NCI-H526 (cell line): Measurements from ENCODE around the gene RPL31.

Source experiments
- DNase-seq, 2 experiments: peaks; one replicate each; lab custom pipeline; 2025; lab: John Stamatoyannopoulos, UW

The RPL31 gene

DNA sequence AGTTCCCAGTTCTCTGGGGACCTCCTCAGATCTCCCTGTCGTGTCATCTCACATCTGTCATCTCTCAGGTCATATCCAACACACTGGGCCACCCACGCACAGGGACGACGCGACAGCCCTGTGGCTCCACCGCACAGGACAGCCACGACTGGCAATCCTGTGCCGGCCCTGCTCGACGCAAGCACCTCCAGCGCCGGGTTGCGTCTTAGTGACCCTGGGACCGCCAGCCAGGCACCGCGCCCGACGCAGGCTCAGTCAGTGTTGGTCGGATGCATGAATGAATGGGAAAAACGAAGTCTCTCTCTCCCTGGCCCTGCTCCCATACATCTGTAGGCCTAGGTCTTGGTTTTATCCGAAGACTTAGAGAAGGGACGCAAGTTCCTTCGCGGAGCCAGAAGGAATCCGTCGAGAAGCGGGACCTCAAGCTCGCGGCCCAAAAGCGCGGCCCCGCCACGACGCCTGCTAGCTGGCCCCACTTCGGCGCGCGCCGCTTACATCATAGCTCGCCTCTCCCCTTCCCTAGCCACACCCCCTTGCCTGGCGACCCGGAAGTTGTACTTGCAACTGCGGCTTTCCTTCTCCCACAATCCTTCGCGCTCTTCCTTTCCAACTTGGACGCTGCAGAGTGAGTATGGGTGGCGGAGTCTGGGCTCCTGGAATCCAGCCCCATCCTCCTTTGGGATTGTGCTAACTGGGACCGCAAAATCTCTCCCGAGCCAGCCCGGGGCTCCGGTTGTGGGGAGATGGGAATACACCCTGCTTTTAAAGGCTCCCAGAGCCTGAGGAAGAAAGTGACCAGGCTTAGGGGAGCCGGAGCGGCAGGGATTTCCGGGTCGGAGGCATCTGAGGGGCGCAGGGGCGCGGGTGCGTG, at the start of gene RPL31:
RPL31 (plus strand) TSS at position 599 of the 871 bp plus-strand sequence. CDS start 413 bp downstream, outside the sequence.
- DNase-seq, result peak; percentile 85 to 91

DNA sequence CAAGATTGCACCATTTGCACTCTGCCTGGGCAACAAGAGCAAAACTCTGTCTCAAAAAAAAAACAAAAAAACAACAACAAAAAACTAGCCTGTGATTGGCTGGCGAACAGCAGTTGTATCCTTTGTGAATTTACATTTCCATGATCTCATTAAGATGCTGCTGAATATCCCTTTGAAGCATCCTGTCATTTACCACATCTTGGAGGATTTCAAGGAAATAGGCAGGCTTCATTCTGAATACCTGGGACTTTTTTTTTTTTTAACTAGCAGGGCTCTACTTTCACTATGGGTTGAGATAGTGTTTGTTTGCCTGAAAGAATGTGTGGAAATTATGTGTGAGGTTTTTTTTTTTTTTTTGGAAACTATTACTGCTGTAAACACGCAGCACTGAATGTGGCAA, 49.6 kb upstream of the RPL31 start:
- DNase-seq, result no peak

DNA sequence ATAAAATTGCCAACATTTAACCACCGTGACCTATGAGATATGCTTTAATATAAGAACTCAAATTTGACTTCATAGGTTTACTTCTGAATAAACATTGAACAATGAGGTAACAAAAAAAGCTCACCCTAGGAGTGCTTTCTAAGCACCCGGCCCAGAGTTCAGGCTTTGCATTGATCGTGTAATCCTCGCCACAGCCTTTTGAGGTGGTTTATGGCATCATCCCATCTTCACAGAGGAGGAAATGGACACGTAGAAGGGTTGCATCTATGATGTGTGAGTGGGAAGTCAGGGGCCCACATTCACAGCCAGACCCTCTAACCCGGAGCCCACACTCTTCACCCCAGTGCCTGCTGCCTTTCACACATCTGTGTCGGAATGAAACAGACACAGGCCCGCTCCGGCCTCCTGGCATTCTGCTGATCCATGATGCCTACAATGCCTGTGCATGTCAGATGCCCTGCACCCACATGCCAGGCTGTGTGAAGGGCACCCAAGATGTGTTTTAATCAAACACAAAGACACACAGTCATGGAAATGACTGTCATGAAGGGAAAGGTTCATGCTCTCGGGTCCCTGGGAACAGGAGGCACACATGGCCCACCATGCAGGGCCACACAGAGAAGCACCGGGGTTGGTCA, 48.6 kb upstream of the RPL31 start:
- no peak for DNase-seq

DNA sequence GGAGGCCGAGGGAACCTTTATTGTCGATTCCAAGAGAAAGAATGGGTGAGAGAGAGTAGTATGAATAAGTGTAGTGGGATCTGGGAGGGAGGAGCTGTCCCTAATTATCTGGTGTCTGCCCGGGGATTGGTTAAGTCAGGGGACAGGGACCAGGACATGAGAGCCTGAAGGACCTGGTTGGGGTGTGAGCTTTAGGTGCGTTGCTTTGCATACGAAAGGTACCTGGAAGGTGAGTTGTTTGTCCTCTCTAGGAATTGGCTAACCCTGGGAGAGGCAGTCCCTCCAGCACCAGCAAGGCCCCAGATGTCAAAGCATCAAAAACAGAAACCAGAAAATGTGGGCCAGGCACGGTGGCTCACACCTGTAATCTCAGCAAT, 48.1 kb upstream of the RPL31 start:
- peak in 1 of 2 experiments; percentile 9 for DNase-seq

DNA sequence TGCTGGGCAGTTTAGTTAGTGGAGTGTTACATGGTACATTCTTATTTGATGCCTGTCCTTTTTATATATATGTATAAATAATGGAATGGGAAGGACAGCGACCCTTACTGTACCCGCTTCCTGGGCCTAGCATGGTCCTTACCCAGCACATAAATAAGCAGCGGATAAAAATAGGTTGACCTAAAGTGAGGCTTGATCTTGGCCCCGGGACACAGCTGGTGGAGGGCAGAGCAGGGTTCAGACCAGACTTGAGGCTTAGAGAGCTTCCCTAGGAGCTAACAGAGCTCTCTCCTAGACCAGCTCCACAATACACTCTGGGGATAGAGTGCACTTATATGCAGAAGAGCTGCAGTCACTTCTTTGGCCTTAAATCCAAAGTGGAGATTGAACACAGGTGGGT, 46.9 kb upstream of the RPL31 start:
- DNase-seq, result no peak

DNA sequence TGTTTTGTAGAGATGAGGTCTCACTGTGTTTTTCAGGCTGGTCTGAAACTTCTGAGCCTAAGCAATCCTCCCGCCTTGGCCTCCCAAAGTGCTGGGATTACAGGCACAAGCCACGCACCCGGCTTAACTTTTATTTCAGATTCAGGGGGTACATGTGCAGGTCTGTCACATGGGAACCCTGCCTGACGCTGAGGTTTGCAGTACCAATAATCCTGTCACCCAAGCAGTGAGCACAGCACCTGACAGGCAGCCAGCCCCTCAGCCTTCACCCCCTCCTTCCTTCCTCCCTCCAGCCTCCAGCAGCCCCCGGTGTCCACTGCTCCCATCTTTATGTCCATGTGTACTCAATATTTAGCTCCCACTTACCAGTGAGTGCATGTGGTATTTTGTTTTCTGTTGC, 46.0 kb upstream of the RPL31 start:
- DNase-seq, result no peak

DNA sequence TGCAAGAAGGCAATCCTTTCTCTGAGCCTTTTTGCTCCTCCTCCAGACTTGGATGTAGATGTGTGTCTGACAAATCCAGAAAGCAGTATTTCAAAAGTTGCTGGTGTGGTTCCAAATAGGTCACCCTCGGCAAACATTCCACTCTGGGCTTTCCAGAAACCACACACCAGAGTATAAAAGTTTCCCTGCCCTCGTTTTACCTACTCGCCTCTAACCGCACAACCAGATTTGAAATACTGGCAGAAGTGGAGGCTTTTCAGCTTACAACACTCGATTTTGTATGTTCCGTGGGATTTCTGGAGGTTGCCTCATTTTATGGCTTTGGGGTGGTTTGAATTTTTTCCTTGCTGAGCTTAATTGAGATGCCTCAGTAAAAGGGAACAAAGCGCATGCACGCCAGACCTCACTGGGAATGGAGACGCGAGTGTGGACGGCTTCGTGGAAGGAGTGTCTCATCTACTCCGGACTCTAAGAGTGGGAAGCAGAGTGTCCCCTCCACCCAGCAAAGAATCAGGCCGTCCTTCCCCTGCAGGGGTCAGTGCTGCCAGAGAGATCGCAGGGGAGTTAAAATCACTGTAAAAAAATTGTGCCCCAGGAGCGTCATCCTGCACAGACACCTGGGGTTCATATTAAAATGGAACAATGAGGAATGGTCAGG, 44.0 kb upstream of the RPL31 start:
- DNase-seq, result no peak

GRCh38 chr2:100959225-100959880, 42.7 kb upstream of the RPL31 start:
- no peak for DNase-seq

DNA sequence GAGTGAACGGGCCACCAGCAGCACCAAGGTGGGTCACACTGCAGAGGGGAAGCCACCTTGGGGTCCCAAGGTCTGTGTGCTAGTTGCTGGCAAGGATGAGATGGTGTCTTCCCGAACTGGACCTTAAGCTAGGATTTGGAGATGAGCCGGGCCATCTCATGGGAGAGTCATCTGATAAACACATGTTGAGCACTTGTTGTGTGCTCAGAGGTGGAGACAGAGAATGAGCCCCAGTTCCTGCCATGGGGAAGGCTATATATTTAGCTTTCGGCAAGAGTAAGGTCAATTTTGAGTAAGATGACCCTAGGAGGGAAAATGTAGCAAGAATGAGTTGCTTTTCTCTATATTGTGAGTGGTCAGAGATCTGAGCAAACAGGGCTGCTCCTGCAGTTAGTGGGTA, 41.4 kb upstream of the RPL31 start:
- DNase-seq, result no peak

- DNase-seq, result no peak
Observed at GRCh38 chr2:100962366-100963025, 39.6 kb upstream of the RPL31 start.

DNA sequence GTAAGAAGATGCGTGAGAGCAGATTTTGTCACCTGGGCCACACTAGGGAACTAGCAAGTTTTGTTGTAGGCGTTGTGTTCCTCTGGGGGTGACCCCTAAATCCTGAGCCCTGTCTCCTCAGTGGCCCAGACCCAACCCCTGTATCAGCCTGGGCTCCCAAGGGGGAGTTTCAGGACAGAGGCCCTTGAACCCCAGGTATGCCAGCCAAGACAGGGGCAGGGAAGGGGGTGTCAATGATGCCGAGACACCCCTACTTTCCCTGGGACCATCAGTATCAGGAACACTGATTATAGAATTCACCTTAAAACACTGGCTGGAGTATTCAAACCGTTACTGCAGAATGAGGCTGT, 39.1 kb upstream of the RPL31 start:
- no peak for DNase-seq

GRCh38 chr2:100964222-100964621, 37.9 kb upstream of the RPL31 start:
- DNase-seq, result no peak

GRCh38 chr2:100964681-100965169, 37.4 kb upstream of the RPL31 start:
- DNase-seq, result no peak

DNA sequence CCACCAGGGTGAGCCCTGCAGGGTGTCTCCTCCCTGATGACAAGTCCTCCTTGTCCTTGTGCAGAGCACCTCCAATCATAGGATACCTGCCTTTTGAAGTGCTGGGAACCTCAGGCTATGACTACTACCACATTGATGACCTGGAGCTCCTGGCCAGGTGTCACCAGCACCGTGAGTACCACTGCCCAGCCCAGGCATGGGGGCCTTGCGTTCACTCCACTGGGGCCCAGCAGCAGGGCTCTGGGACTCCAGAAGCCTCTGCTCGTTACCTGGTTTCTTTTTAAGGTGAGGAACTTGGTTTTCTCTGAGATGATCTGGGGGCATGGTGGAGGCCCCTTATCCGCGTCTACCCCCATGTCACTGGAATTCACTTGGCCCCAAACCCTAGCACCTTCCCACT, 36.5 kb upstream of the RPL31 start:
- DNase-seq, result no peak

DNA sequence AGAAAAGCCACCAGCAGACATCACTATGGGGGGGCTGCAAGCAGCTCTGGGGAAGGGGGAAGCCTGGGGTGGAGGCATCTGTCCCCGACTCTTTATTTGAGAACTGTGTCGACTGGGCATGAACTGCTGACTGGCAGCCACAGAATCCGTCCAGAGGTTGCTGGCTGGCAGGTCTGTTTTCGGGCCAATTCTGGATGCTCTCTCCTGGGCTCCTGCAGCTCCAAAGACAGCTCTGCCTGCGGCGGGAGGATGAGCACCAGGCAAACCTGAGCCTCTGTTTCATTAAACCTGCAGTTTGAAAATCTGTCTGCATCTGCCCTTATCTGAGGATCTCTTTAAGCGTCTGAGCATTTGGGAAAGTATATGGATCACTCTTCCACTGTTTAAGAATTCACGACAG, 34.4 kb upstream of the RPL31 start:
- DNase-seq, result no peak

DNA sequence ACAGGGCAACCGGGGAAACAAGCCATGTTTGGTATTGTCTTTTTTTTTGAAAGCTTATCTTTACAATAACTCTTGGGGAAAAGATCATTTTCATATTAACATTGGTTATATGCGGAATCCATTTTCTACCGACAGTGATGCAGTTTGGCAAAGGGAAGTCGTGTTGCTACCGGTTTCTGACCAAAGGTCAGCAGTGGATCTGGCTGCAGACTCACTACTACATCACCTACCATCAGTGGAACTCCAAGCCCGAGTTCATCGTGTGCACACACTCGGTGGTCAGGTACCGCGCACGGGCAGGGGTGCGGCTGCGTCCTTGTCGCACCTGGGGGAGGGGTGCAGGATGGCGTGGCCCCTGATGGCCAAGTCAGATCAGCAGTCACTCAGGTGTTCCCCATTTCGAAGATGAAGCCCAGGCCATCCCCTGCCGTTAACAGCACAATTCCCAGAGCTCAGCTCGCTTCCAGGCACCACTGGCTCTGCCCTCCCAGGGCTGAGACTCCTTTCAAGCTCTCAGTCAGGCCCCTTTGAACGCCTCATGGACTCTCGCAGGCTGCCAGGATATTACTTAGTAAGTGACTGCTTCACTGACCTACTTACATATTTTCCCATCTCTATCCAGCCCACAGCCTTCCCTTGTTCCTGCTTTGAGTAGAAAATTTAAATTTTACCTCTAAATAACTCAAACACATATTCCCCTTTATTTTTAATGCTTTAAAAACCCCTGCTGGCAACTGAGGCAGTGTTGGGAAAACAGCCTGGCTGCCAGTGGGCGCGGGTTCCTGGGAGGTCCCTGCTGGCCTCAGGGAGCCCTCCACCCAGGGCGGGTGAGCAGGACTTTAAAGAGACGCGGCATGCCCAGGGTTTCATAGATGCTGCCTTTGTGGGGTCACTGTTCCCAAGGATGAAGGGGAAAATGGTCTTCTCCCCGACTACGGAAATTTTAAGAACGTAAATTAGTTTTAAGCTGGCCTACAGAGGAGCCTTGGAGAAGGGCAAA, 33.6 kb upstream of the RPL31 start:
- no peak for DNase-seq

DNA sequence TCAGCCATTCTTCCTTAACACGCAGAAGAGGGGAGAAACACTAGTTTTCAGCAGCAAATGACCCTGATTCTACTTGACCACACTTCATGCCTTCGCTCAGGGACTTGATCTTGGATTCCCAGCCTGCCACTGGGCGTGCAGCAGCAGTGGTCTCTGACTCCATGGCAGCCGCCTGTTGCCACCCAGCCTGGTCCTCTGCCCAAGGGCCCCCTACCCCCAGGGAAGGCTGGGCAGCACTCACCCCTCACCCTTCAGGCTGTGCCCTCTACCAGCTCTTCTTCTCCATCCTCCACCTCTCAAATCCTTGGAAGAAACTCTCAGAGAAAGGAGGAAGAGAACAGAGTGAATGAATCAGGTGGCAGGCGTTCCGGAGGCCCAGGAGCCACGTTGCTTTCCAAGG, 32.1 kb upstream of the RPL31 start:
- DNase-seq, result no peak

DNA sequence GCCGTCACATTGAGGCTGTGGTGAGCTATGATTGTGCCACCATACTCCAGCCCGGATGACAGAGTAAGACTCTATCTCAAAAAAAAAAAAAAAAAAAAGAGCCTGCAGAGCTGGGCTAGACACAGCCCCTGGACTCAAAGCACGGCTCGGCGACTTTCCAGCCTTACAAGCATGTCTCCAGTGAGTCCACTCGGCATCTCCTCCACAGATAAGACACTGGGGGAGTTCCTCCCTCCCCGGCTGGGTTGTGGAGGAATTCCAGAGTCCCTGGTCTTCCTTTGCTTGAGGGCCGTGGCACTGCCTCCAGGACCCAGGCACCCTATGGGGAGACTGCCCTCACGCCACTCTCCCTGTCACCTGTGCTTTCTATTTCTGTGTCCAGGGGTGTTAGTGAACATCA, 30.9 kb upstream of the RPL31 start:
- no peak for DNase-seq

- no peak for DNase-seq
Observed at GRCh38 chr2:100972452-100972851, 29.6 kb upstream of the RPL31 start.

DNA sequence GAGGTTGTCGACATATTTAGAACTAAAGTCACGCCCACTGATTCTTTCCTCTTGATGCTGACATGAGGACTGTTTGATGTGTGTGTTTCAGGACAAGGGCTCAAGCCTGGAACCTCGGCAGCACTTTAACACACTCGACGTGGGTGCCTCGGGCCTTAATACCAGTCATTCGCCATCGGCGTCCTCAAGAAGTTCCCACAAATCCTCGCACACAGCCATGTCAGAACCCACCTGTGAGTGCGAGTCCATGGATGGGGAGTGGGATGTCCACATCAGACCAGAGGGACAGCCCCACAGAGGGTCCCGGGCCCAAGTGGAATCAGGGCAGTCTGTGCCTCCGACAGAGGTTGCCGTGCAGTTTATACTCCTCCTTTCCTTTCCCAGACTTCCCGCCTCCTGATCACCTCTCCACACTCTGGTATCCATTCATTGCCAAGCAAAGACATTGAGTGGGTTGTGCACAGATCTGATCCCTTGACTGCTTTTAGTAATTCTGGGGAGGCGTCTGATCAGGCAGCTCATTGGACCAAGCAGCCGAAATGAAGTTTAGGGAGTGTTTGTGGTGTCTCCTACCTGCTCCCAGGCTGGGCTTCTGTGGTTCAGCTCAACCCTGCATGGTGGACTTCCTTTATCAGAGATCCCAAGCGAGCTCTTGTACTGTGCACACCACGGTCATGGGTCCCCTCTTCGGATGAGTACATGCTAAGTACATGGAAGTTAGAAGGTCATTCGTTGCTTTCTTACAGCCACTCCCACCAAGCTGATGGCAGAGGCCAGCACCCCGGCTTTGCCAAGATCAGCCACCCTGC, 27.2 kb upstream of the RPL31 start:
- DNase-seq, result no peak
